Heart left ventricle (tissue), 13 donors: Measurements from ENCODE around the gene MAP3K9.

ENCODE experiments used
- POLR2A ChIP-seq, 2 donors: fragments of 450-650 bp; IDR thresholded peaks; one replicate each; pipeline ENCODE4 v1.6.1; 2017; ENCODE audit warnings: antibody characterized with exemption in 2 of 2, mild to moderate bottlenecking in 2 of 2, moderate library complexity in 2 of 2
- TF ChIP-seq, protein P1 (sequence below), 12 donors: fragments of 200-600 bp; sonication (generic) in 4 of 12; IDR thresholded peaks; one replicate each; pipeline versions ENCODE4 v1.5.0 to v1.8.0; 2018 to 2022; ENCODE audit warnings: antibody characterized with exemption in 12 of 12, mild to moderate bottlenecking in 5 of 12
- donor health status: ischemic (EF 13 %, LVEDD 7.1; RV severe dilation, severe dysfunction).
- donor health status: DM: no; HTN: yes; CAD: no.
- donor health status: DM: no; HTN: no; CAD: no.
- donor health status: ischemic (EF 25% LVEDD 6.9; RV normal size, moderate dysfunction).
- donor health status: ischemic (EF 25% LVEDD 5.7; RV mildly dilated, moderate dysfunction).
- donor health status: ischemic (EF 35%, LVEDD 5.7; RV mildly dilated, moderate dysfunction).
- donor health status: nonischemic (EF 11% LVEDD 7.7; RV severe dilation, severe dysfunction).
- donor health status: DM: yes; HTN: yes; CAD: no.
- donor health status: PGD.
- donor health status: ischemic (EF 29% LVEDD 5.4; RV normal size, mild dysfunction).
- donor health status: nonischemic (EF 23%, LVEDD 6.1; RV moderate dilation, normal function).

DNA sequence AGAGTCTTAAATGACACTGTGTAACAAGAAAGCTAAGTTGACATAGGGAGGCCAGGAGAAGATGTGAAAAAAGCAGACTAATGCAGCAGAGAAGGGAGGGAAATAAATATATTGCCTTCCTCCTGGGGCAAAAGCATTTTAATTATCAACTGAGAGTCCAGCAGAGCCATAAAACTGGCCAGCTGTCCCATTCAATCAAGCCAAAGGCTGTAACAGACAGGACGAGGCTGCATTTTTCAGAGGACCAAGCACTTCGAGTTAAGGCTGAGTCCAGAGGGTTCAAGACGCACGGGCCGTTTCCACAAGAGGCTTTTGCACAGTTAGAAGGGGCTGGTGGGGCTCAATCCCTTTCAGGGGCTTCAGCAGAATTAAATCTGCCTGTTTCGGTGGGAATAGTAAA is 20.4 kb downstream of the MAP3K9 start:
- TF ChIP-seq, protein P1, sequence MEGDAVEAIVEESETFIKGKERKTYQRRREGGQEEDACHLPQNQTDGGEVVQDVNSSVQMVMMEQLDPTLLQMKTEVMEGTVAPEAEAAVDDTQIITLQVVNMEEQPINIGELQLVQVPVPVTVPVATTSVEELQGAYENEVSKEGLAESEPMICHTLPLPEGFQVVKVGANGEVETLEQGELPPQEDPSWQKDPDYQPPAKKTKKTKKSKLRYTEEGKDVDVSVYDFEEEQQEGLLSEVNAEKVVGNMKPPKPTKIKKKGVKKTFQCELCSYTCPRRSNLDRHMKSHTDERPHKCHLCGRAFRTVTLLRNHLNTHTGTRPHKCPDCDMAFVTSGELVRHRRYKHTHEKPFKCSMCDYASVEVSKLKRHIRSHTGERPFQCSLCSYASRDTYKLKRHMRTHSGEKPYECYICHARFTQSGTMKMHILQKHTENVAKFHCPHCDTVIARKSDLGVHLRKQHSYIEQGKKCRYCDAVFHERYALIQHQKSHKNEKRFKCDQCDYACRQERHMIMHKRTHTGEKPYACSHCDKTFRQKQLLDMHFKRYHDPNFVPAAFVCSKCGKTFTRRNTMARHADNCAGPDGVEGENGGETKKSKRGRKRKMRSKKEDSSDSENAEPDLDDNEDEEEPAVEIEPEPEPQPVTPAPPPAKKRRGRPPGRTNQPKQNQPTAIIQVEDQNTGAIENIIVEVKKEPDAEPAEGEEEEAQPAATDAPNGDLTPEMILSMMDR (IDR thresholded peaks at IDR 0.05): no peak
- TF ChIP-seq POLR2A (IDR thresholded peaks at IDR 0.05): no peak
